Smooth muscle cell (in vitro differentiated cells): ENCODE data around the gene PPOX. TPM values are rescaled to one million over a fixed set of nuclear protein-coding genes. Genes with fewer than 3 reads are reported as not detected.

Experiments
- DNase-seq: peaks from one replicate; lab custom pipeline; 2025; ENCODE audit not compliant: unreplicated experiment; lab: John Stamatoyannopoulos, UW
- H2AFZ ChIP-seq: fragments of 200-600 bp; sonication (generic); 2 replicates; pipeline ENCODE4 v1.6.0; 2016; ENCODE audit warnings: antibody characterized with exemption, low read depth, mild to moderate bottlenecking
- H3F3A ChIP-seq: fragments of 200-600 bp; sonication (generic); 2 replicates; pipeline ENCODE4 v1.6.0; 2017; ENCODE audit warnings: antibody characterized with exemption, low read depth
- H3K27ac ChIP-seq: fragments of 200-600 bp; sonication (generic); 2 replicates; pipeline ENCODE4 v1.5.1; 2016; ENCODE audit warnings: low read depth, mild to moderate bottlenecking
- H3K27me3 ChIP-seq: fragments of 200-600 bp; sonication (generic); 2 replicates; pipeline ENCODE4 v1.6.1; 2016; ENCODE audit warnings: low read depth, mild to moderate bottlenecking
- H3K36me3 ChIP-seq: fragments of 200-600 bp; sonication (generic); 2 replicates; pipeline ENCODE4 v1.5.1; 2016; ENCODE audit warnings: low read depth
- H3K4me1 ChIP-seq: fragments of 200-600 bp; sonication (generic); 2 replicates; pipeline ENCODE4 v1.5.1; 2016; ENCODE audit warnings: low read depth
- H3K4me2 ChIP-seq: fragments of 200-600 bp; sonication (generic); 2 replicates; pipeline ENCODE4 v1.6.0; 2016; ENCODE audit warnings: mild to moderate bottlenecking
- H3K4me3 ChIP-seq: fragments of 200-600 bp; sonication (generic); 2 replicates; pipeline ENCODE4 v1.5.1; 2016; ENCODE audit warnings: mild to moderate bottlenecking
- H3K79me2 ChIP-seq: fragments of 200-600 bp; sonication (generic); 2 replicates; pipeline ENCODE4 v1.6.0; 2016; ENCODE audit warnings: low read depth, mild to moderate bottlenecking
- H3K9ac ChIP-seq: fragments of 200-600 bp; sonication (generic); 2 replicates; pipeline ENCODE4 v1.6.0; 2016; ENCODE audit warnings: low read depth
- H3K9me3 ChIP-seq: fragments of 200-600 bp; sonication (generic); replicated peaks from 2 replicates; pipeline ENCODE4 v1.5.1; 2016; ENCODE audit warnings: low read depth
- H4K20me1 ChIP-seq: fragments of 200-600 bp; sonication (generic); 2 replicates; pipeline ENCODE4 v1.6.0; 2016; ENCODE audit warnings: low read depth
- WGBS: methylation state at CpG from one replicate; pipeline ENCODE4 v1.1.7; 2016; ENCODE audit warnings: low lambda C conversion rate; 5-methylcytosine and 5-hydroxymethylcytosine counted together
- polyA plus RNA-seq: library from polyadenylated mRNA; unstranded; fragments of >200 nt; fragmentation: Nextera tagmentation; extraction: Ambion mirVana; gene quantifications from 2 replicates; pipeline ENCODE4 v1.2.1, GENCODE V29; 2016
- total RNA-seq: library from RNA; depleted of rRNA; stranded (reverse); fragments of >200 nt; gene quantifications from 2 replicates; pipeline ENCODE4 v1.2.3, GENCODE V29; 2014
- TF ChIP-seq, protein P1 (sequence below): fragments of 200-600 bp; sonication (generic); IDR thresholded peaks from 2 replicates; pipeline ENCODE4 v1.5.1; 2017; ENCODE audit warnings: borderline replicate concordance, mild to moderate bottlenecking, antibody characterized with exemption; ENCODE audit not compliant: insufficient read depth, poor library complexity, severe bottlenecking

PPOX gene
- total RNA-seq (14.2 and 16.5 TPM in 2 replicates), polyA plus RNA-seq (23.8 and 31.6 TPM in 2 replicates)

GRCh38 chr1:161165742-161166668 is at the start of gene PPOX:
Gene PPOX (plus strand): TSS chr1:161166426. CDS start chr1:161166848, 422 bp downstream.
- no peaks in the 10 kb centered on the region for H4K20me1 ChIP-seq
- under 1% methylated on average over 53 of the region's 54 CpGs for WGBS
- H3K79me2 ChIP-seq = no peaks in the 10 kb centered on the region
- TF ChIP-seq, protein P1, sequence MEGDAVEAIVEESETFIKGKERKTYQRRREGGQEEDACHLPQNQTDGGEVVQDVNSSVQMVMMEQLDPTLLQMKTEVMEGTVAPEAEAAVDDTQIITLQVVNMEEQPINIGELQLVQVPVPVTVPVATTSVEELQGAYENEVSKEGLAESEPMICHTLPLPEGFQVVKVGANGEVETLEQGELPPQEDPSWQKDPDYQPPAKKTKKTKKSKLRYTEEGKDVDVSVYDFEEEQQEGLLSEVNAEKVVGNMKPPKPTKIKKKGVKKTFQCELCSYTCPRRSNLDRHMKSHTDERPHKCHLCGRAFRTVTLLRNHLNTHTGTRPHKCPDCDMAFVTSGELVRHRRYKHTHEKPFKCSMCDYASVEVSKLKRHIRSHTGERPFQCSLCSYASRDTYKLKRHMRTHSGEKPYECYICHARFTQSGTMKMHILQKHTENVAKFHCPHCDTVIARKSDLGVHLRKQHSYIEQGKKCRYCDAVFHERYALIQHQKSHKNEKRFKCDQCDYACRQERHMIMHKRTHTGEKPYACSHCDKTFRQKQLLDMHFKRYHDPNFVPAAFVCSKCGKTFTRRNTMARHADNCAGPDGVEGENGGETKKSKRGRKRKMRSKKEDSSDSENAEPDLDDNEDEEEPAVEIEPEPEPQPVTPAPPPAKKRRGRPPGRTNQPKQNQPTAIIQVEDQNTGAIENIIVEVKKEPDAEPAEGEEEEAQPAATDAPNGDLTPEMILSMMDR = peak; percentile 36
- H3F3A ChIP-seq = peaks cover 10% of the 10 kb centered on the region
- H3K36me3 ChIP-seq = no peaks in the 10 kb centered on the region
- H3K4me3 ChIP-seq = peak within 1 kb of the TSS; percentile 58
- H3K9ac ChIP-seq = peak within 1 kb of the TSS; percentile 96
- H2AFZ ChIP-seq = peak within 1 kb of the TSS; percentile 43
- DNase-seq = peak; percentile 78
- peak within 1 kb of the TSS; percentile 96 for H3K4me2 ChIP-seq
- peaks cover 11% of the 10 kb centered on the region for H3K4me1 ChIP-seq
- no peaks in the 10 kb centered on the region for H3K9me3 ChIP-seq
- peak within 1 kb of the TSS; percentile 99 for H3K27ac ChIP-seq
- no peaks in the 10 kb centered on the region for H3K27me3 ChIP-seq

- Histone ChIP-seq H3K27ac (peak within 1 kb of the TSS; percentile 100), H3K9ac (peak within 1 kb of the TSS; percentile 98), H3F3A (peaks cover 23% of the 10 kb centered on the region), H3K4me3 (peak within 1 kb of the TSS; percentile 89), H3K79me2 (peaks cover 59% of the 10 kb centered on the region), H3K4me1 (peaks cover 11% of the 10 kb centered on the region), H4K20me1 (peaks cover 27% of the 10 kb centered on the region), H3K9me3 (no peaks in the 10 kb centered on the region), H3K4me2 (peak within 1 kb of the TSS; percentile 95), H3K36me3 (no peaks in the 10 kb centered on the region), H2AFZ (peak within 1 kb of the TSS; percentile 94), H3K27me3 (no peaks in the 10 kb centered on the region)
- DNase-seq = peak; percentile 54
- under 1% methylated on average over 56 of the region's 58 CpGs for WGBS
- TF ChIP-seq, protein P1 = no peak
Measured at GRCh38 chr1:161117759-161118581, 48.3 kb upstream of the PPOX start, which contains the start of the genes NIT1 and PFDN2. Gene NIT1 (plus strand): TSS chr1:161118105. CDS start chr1:161118177, 72 bp downstream. Gene PFDN2 (minus strand): TSS chr1:161118037. CDS start chr1:161118026, 11 bp downstream.

DNA sequence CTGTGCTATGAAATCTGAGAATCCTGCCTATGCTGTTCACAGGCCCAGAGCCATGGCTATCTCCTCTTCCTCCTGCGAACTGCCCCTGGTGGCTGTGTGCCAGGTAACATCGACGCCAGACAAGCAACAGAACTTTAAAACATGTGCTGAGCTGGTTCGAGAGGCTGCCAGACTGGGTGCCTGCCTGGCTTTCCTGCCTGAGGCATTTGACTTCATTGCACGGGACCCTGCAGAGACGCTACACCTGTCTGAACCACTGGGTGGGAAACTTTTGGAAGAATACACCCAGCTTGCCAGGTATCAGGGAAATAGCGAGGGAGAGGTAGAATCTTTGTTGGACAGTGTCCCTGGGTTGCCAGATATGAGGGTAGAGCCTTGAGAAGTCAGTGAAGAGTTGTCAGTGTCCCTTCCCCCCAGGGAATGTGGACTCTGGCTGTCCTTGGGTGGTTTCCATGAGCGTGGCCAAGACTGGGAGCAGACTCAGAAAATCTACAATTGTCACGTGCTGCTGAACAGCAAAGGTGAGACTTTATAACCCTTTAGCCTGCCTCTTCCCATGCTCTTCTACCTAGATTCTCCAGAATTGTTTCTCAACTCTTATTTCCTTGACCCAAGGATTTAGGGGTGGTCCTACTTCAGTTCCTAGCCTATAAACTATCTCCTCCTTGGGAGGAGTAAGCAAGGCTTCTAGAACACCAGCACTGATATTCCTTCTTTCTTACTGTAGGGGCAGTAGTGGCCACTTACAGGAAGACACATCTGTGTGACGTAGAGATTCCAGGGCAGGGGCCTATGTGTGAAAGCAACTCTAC is 46.9 kb upstream of the PPOX start:
- H3K27me3 ChIP-seq = no peaks in the 10 kb centered on the region
- peaks cover 46% of the 10 kb centered on the region for H3K79me2 ChIP-seq
- peaks cover 11% of the 10 kb centered on the region for H3K4me1 ChIP-seq
- TF ChIP-seq, protein P1 = peak; percentile 35
- WGBS = 62% methylated on average over 10 of the region's 10 CpGs
- peak overlapping the region; percentile 100 for H3K27ac ChIP-seq
- H3K4me3 ChIP-seq = peak overlapping the region; percentile 89
- no peak for DNase-seq
- peak overlapping the region; percentile 95 for H3K4me2 ChIP-seq
- peaks cover 25% of the 10 kb centered on the region for H3F3A ChIP-seq
- H3K36me3 ChIP-seq = no peaks in the 10 kb centered on the region
- no peak overlapping the region for H2AFZ ChIP-seq
- H3K9me3 ChIP-seq = no peaks in the 10 kb centered on the region
- peaks cover 21% of the 10 kb centered on the region for H4K20me1 ChIP-seq
- peak overlapping the region; percentile 98 for H3K9ac ChIP-seq
